ENCODE measurements around the gene TACC2.
A peak's percentile ranks its signal among the peaks of the same experiment; 100 is the strongest.

- TF ChIP-seq CTCF (IDR thresholded peaks at IDR 0.05 in 4 of 5, conservative IDR thresholded peaks at IDR 0.05 in 1 of 5) (peak; percentile 39 to 79 (median 60)), POLR2A (IDR thresholded peaks at IDR 0.05) (peak; percentile 80 to 88)
Observed at GRCh38 chr10:122112625-122113160, 123.7 kb downstream of the TACC2 start.

All from gastrocnemius medialis (tissue), 4 donors.